GM23338 (cell line): Measurements from ENCODE around the gene ALPG. TPM values are rescaled to one million over a fixed set of nuclear protein-coding genes. Genes with fewer than 3 reads are reported as not detected.
A peak's percentile ranks its signal among the peaks of the same experiment; 100 is the strongest.
"Not testable (repeated sequence)": the region's sequence is repeated elsewhere in the genome, so short reads cannot be mapped to it uniquely, and the experiment has no call there.

Experiments
- ATAC-seq: fragments of 200-7000 bp; cut with Tn5 transposase; 3 replicates; pipeline ENCODE4 v1.9.1; 2020
- DNase-seq: peaks from one replicate; pipeline ENCODE4 v3.0.0-alpha.2; 2015; ENCODE audit warnings: low spot score
- H2AFZ ChIP-seq: fragments of 200-600 bp; sonication (generic); 2 replicates; pipeline ENCODE4 v1.8.0; 2016; ENCODE audit warnings: antibody characterized with exemption, mild to moderate bottlenecking, moderate library complexity
- H3F3A ChIP-seq: fragments of 200-600 bp; sonication (generic); replicated peaks from 2 replicates; pipeline ENCODE4 v1.8.0; 2017; ENCODE audit warnings: antibody characterized with exemption, mixed run types, low read depth
- H3K27ac ChIP-seq: fragments of 200-600 bp; sonication (generic); 2 replicates; pipeline ENCODE4 v1.6.1; 2016; ENCODE audit warnings: low read depth
- H3K27me3 ChIP-seq: fragments of 200-600 bp; sonication (generic); 2 replicates; pipeline ENCODE4 v1.8.0; 2016; ENCODE audit warnings: mild to moderate bottlenecking, mixed run types, moderate library complexity; ENCODE audit not compliant: insufficient read depth
- H3K36me3 ChIP-seq: fragments of 200-600 bp; sonication (generic); 2 replicates; pipeline ENCODE4 v1.8.0; 2016; ENCODE audit warnings: mild to moderate bottlenecking; ENCODE audit not compliant: insufficient read depth
- H3K4me1 ChIP-seq: fragments of 200-600 bp; sonication (generic); 2 replicates; pipeline ENCODE4 v1.8.0; 2016; ENCODE audit warnings: mild to moderate bottlenecking, moderate library complexity; ENCODE audit not compliant: insufficient read depth
- H3K4me2 ChIP-seq: fragments of 200-600 bp; sonication (generic); 2 replicates; pipeline ENCODE4 v1.7.1; 2017; ENCODE audit warnings: mixed run types
- H3K4me3 ChIP-seq: fragments of 200-600 bp; sonication (generic); 2 replicates; pipeline ENCODE4 v1.6.1; 2016; ENCODE audit warnings: mixed run types
- H3K79me2 ChIP-seq: fragments of 200-600 bp; sonication (generic); replicated peaks from 2 replicates; pipeline ENCODE4 v1.8.0; 2017; ENCODE audit warnings: mild to moderate bottlenecking; ENCODE audit not compliant: insufficient read depth
- H3K9me2 ChIP-seq: fragments of 200-600 bp; sonication (generic); 2 replicates; pipeline ENCODE4 v1.8.0; 2017; ENCODE audit not compliant: insufficient read depth
- H4K20me1 ChIP-seq: fragments of 200-600 bp; sonication (generic); replicated peaks from 2 replicates; pipeline ENCODE4 v1.8.0; 2017; ENCODE audit warnings: mild to moderate bottlenecking; ENCODE audit not compliant: insufficient read depth
- H3K27ac Mint-ChIP-seq: 2 replicates; pipeline ENCODE4 v1.8.0; 2020; ENCODE audit warnings: inconsistent platforms, mild to moderate bottlenecking, moderate library complexity, mixed read lengths
- H3K27me3 Mint-ChIP-seq: 3 replicates; pipeline ENCODE4 v1.8.0; 2022; ENCODE audit warnings: low read depth, mild to moderate bottlenecking, moderate library complexity, mixed read lengths, inconsistent platforms; ENCODE audit not compliant: insufficient read depth, poor library complexity
- H3K36me3 Mint-ChIP-seq: 3 replicates; pipeline ENCODE4 v1.8.0; 2021; ENCODE audit warnings: low read depth, mild to moderate bottlenecking, inconsistent platforms, moderate library complexity, mixed read lengths
- H3K4me1 Mint-ChIP-seq: 3 replicates; pipeline ENCODE4 v1.8.0; 2020; ENCODE audit warnings: mild to moderate bottlenecking, inconsistent platforms, mixed read lengths
- H3K4me3 Mint-ChIP-seq: 3 replicates; pipeline ENCODE4 v1.8.0; 2021; ENCODE audit warnings: moderate library complexity, mild to moderate bottlenecking, inconsistent platforms, mixed read lengths
- H3K9me3 Mint-ChIP-seq: 3 replicates; pipeline ENCODE4 v1.8.0; 2020; ENCODE audit warnings: moderate library complexity, mild to moderate bottlenecking, inconsistent platforms, mixed read lengths
- CREB1 ChIP-seq: fragments of 250-450 bp; sonication (Bioruptor Pico); IDR thresholded peaks from 2 replicates; pipeline ENCODE4 v1.5.0; 2020; ENCODE audit warnings: low read depth, mild to moderate bottlenecking, moderate library complexity
- CTCF ChIP-seq, 2 experiments: fragments of 200-600 bp in 1 of 2; sonication (generic) in 1 of 2; conservative IDR thresholded peaks; 2 replicates each; pipeline versions ENCODE4 v1.5.1 to v1.6.1; 2016 to 2017; ENCODE audit warnings: antibody characterized with exemption in 2 of 2, low read depth in 2 of 2, mild to moderate bottlenecking in 2 of 2, moderate library complexity in 1 of 2
- JUNB ChIP-seq: IDR thresholded peaks from one replicate; pipeline ENCODE4 v1.6.1; 2016; ENCODE audit warnings: antibody characterized with exemption; ENCODE audit not compliant: unreplicated experiment
- POLR2AphosphoS5 ChIP-seq: IDR thresholded peaks from 2 replicates; pipeline ENCODE4 v1.6.1; 2016; ENCODE audit warnings: antibody characterized with exemption, low read depth
- ZNF462 ChIP-seq: fragments of 250-450 bp; sonication (Bioruptor Pico); IDR thresholded peaks from 2 replicates; pipeline ENCODE4 v1.5.0; 2020; ENCODE audit warnings: mild to moderate bottlenecking, moderate library complexity
- polyA plus RNA-seq: library from polyadenylated mRNA; unstranded; fragments of >200 nt; fragmentation: Nextera tagmentation; extraction: Ambion mirVana; gene quantifications from 2 replicates; pipeline ENCODE4 v1.2.1, GENCODE V29; 2016
- total RNA-seq: library from RNA; depleted of rRNA; stranded (reverse); fragments of >200 nt; shearing (Covaris generic); gene quantifications from 2 replicates; pipeline ENCODE4 v1.2.3, GENCODE V29; 2014

ALPG gene
- total and polyA plus RNA-seq, 2 experiments from 2014 or later = 0.89 to 2.5 TPM

- Mint-ChIP-seq H3K4me1 (peaks cover 3% of the 10 kb centered on the region; the same call in 1 of the 3 replicates), H3K27me3 (peaks cover 15% of the 10 kb centered on the region), H3K9me3 (no peaks in the 10 kb centered on the region), H3K4me3 (no peak overlapping the region), H3K36me3 (no peaks in the 10 kb centered on the region), H3K27ac (no peak overlapping the region)
- no peaks in the 10 kb centered on the region for H3K9me2 ChIP-seq
- H3K36me3 ChIP-seq = no peaks in the 10 kb centered on the region
- no peak for TF ChIP-seq CREB1 (CRISPR knock-in tag)
- peak; percentile 48 to 80 for TF ChIP-seq CTCF (conservative IDR thresholded peaks at IDR 0.05; ENCODE audit: low read depth in 2 of 2)
- H2AFZ ChIP-seq = no peak overlapping the region; the same call in 1 of the 2 replicates
- peak; percentile 85 for DNase-seq
- peak; percentile 92 for ATAC-seq
- H3K27me3 ChIP-seq = no peaks in the 10 kb centered on the region
- no peak overlapping the region for H3K4me2 ChIP-seq
- H3K27ac ChIP-seq = no peak overlapping the region
- no peak overlapping the region for H3K4me3 ChIP-seq
- H3F3A ChIP-seq = no peaks in the 10 kb centered on the region
- no peaks in the 10 kb centered on the region for H3K79me2 ChIP-seq
- no peaks in the 10 kb centered on the region for H3K4me1 ChIP-seq
- H4K20me1 ChIP-seq = no peaks in the 10 kb centered on the region
Observed at GRCh38 chr2:232432598-232433184, 26.0 kb downstream of the ALPG start.

GRCh38 chr2:232433622-232434021 is 27.0 kb downstream of the ALPG start:
- H3K4me3 ChIP-seq, H3K9me2 ChIP-seq, H3K27ac Mint-ChIP-seq, H3K9me3 Mint-ChIP-seq, H3K4me1 ChIP-seq, H4K20me1 ChIP-seq, ATAC-seq, H3K4me2 ChIP-seq, H3K36me3 Mint-ChIP-seq, DNase-seq, H3K27me3 ChIP-seq, H3K4me3 Mint-ChIP-seq, H3F3A ChIP-seq, H3K27ac ChIP-seq, H3K4me1 Mint-ChIP-seq, H2AFZ ChIP-seq, H3K36me3 ChIP-seq, H3K79me2 ChIP-seq: not testable (repeated sequence)
- H3K27me3 Mint-ChIP-seq = peaks cover 17% of the 10 kb centered on the region

GRCh38 chr2:232434091-232434490 is 27.4 kb downstream of the ALPG start:
- DNase-seq = no peak
- H3K27me3 Mint-ChIP-seq = peaks cover 16% of the 10 kb centered on the region
- no peaks in the 10 kb centered on the region for H3K36me3 Mint-ChIP-seq
- no peaks in the 10 kb centered on the region for H3K27me3 ChIP-seq
- ATAC-seq = no peak
- H3K27ac Mint-ChIP-seq = no peak overlapping the region
- H3K9me2 ChIP-seq = no peaks in the 10 kb centered on the region
- H3K4me2 ChIP-seq = no peak overlapping the region
- no peaks in the 10 kb centered on the region for H3K36me3 ChIP-seq
- H3K4me1 Mint-ChIP-seq = peaks cover 3% of the 10 kb centered on the region; the same call in 1 of the 3 replicates
- H2AFZ ChIP-seq = no peak overlapping the region
- H3K4me3 Mint-ChIP-seq = no peak overlapping the region
- no peaks in the 10 kb centered on the region for H3K4me1 ChIP-seq
- no peak overlapping the region for H3K27ac ChIP-seq
- no peaks in the 10 kb centered on the region for H4K20me1 ChIP-seq
- no peak overlapping the region for H3K4me3 ChIP-seq
- H3K9me3 Mint-ChIP-seq = no peaks in the 10 kb centered on the region
- H3K79me2 ChIP-seq = no peaks in the 10 kb centered on the region
- H3F3A ChIP-seq = no peaks in the 10 kb centered on the region
- no peak for TF ChIP-seq ZNF462 (CRISPR knock-in tag)
- no peak for TF ChIP-seq POLR2AphosphoS5
- no peak for TF ChIP-seq JUNB
